GM19025 (cell line): ENCODE results near the gene HRK.

Experiments used
- ATAC-seq: cut with Tn5 transposase; IDR thresholded peaks from one replicate; pipeline ENCODE4 v1.9.1; 2021; ENCODE audit warnings: mild to moderate bottlenecking, low read depth, moderate library complexity; ENCODE audit not compliant: unreplicated experiment

HRK gene

GRCh38 chr12:116874324-116874995 lies 6.8 kb downstream of the HRK start:
- no peak for ATAC-seq

GRCh38 chr12:116870306-116870705 lies 10.9 kb downstream of the HRK start:
- ATAC-seq, result no peak

- no peak for ATAC-seq
Measured at GRCh38 chr12:116867523-116867922, 13.7 kb downstream of the HRK start.

- ATAC-seq, result no peak
Measured at GRCh38 chr12:116864371-116865160, 16.7 kb downstream of the HRK start.

GRCh38 chr12:116863275-116863767 lies 17.9 kb downstream of the HRK start:
- ATAC-seq, result no peak

GRCh38 chr12:116862167-116862566 lies 19.1 kb downstream of the HRK start:
- ATAC-seq, result no peak

- ATAC-seq, result peak; percentile 79
Measured at GRCh38 chr12:116861320-116861719, 19.9 kb downstream of the HRK start.

GRCh38 chr12:116860263-116860662 lies 21.0 kb downstream of the HRK start:
- ATAC-seq, result no peak

GRCh38 chr12:116859079-116859478 lies 22.2 kb downstream of the HRK start:
- ATAC-seq, result no peak

GRCh38 chr12:116856729-116857128 lies 24.5 kb downstream of the HRK start:
- ATAC-seq, result no peak

GRCh38 chr12:116855744-116856470 lies 25.3 kb downstream of the HRK start:
- no peak for ATAC-seq

- no peak for ATAC-seq
Measured at GRCh38 chr12:116853507-116853906, 27.7 kb downstream of the HRK start.

GRCh38 chr12:116852303-116852702 lies 28.9 kb downstream of the HRK start:
- ATAC-seq, result no peak

- ATAC-seq, result no peak
Measured at GRCh38 chr12:116849216-116849615, 32.0 kb downstream of the HRK start.

GRCh38 chr12:116843085-116843484 lies 38.2 kb downstream of the HRK start:
- ATAC-seq, result no peak

- no peak for ATAC-seq
Measured at GRCh38 chr12:116839287-116839830, 41.9 kb downstream of the HRK start.

- no peak for ATAC-seq
Measured at GRCh38 chr12:116838365-116838764, 42.9 kb downstream of the HRK start.

GRCh38 chr12:116837097-116837496 lies 44.1 kb downstream of the HRK start:
- ATAC-seq, result no peak

GRCh38 chr12:116835484-116835883 lies 45.8 kb downstream of the HRK start:
- ATAC-seq, result no peak

GRCh38 chr12:116833474-116833873 lies 47.8 kb downstream of the HRK start:
- no peak for ATAC-seq

- no peak for ATAC-seq
Measured at GRCh38 chr12:116832353-116832752, 48.9 kb downstream of the HRK start.
